Brain microvascular endothelial cell (primary cell): Measurements from ENCODE around the gene ZCCHC3.
"Not testable (repeated sequence)": the region's sequence is repeated elsewhere in the genome, so short reads cannot be mapped to it uniquely, and the experiment has no call there.

Source experiments
- DNase-seq: peaks from one replicate; pipeline ENCODE4 v3.0.0-alpha.2; 2020
- H3K27ac ChIP-seq: fragments of 250-450 bp; sonication (Bioruptor Pico); 2 replicates; pipeline ENCODE4 v1.5.1; 2020; ENCODE audit warnings: mild to moderate bottlenecking, moderate library complexity
- H3K27me3 ChIP-seq: fragments of 250-450 bp; sonication (Bioruptor Pico); replicated peaks from 2 replicates; pipeline ENCODE4 v1.5.1; 2020; ENCODE audit warnings: mild to moderate bottlenecking
- H3K36me3 ChIP-seq: fragments of 250-450 bp; sonication (Bioruptor Pico); replicated peaks from 2 replicates; pipeline ENCODE4 v1.5.1; 2020; ENCODE audit warnings: mild to moderate bottlenecking
- H3K4me3 ChIP-seq: 2 replicates; pipeline ENCODE4 v1.5.1; 2011; ENCODE audit warnings: low read depth, mild to moderate bottlenecking, control low read depth, low read length, moderate library complexity
- in situ Hi-C: cut with HindIII; loops from 2 replicates; pipeline ENCODE4 v1.10.0; 2017; ENCODE audit warnings: low sequenced_read_pairs, low pct_ligation_motif_present
- TF ChIP-seq, protein P1 (sequence below): IDR thresholded peaks from 2 replicates; pipeline ENCODE4 v1.5.1; 2011; ENCODE audit warnings: low read depth, mild to moderate bottlenecking, moderate library complexity, low read length, control low read depth, inconsistent platforms; ENCODE audit errors: missing control alignments

The ZCCHC3 gene

DNA sequence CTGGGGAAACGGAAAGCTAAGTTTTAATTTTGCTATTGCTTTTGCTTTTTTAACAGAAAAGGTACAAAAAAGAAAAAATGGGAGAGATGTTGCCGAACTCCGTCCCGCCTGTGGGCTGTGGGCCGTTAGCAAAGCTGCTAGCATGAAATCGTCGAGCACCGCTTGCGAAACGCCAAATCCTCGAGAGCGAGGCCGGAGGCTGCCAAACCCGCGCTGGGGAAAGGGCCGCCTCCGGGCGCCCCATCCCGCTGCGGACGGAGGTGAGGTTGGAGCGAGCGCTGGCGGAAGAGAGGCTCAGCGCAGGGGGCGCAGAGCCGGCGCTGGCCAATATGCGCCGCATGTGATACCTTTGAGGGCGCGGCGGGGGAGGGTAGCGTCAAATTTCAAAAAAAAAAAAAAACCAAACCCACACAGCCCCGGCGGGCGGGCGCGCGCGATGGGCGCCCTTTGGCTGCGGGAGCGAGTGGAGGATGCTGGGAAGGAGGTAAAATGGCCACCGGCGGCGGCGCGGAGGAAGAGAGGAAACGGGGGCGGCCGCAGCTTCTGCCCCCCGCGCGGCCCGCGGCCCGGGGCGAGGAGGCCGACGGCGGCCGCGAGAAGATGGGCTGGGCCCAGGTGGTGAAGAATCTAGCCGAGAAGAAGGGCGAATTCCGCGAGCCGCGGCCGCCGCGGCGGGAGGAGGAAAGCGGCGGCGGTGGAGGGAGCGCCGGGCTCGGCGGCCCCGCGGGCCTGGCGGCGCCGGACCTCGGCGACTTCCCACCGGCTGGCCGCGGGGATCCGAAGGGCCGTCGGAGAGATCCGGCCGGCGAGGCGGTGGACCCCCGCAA, at the start of gene ZCCHC3:
ZCCHC3 (plus strand) TSS at position 473 of the 827 bp plus-strand sequence; CDS start at position 490, 17 bp downstream.
- DNase-seq: peak; percentile 74
- Histone ChIP-seq H3K4me3 (peak within 1 kb of the TSS; percentile 96), H3K36me3 (no peaks in the 10 kb centered on the region), H3K27ac (peak within 1 kb of the TSS; percentile 93), H3K27me3 (no peaks in the 10 kb centered on the region)
- in situ Hi-C loops: no loop called here
- TF ChIP-seq, protein P1, sequence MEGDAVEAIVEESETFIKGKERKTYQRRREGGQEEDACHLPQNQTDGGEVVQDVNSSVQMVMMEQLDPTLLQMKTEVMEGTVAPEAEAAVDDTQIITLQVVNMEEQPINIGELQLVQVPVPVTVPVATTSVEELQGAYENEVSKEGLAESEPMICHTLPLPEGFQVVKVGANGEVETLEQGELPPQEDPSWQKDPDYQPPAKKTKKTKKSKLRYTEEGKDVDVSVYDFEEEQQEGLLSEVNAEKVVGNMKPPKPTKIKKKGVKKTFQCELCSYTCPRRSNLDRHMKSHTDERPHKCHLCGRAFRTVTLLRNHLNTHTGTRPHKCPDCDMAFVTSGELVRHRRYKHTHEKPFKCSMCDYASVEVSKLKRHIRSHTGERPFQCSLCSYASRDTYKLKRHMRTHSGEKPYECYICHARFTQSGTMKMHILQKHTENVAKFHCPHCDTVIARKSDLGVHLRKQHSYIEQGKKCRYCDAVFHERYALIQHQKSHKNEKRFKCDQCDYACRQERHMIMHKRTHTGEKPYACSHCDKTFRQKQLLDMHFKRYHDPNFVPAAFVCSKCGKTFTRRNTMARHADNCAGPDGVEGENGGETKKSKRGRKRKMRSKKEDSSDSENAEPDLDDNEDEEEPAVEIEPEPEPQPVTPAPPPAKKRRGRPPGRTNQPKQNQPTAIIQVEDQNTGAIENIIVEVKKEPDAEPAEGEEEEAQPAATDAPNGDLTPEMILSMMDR: peak; percentile 18

DNA sequence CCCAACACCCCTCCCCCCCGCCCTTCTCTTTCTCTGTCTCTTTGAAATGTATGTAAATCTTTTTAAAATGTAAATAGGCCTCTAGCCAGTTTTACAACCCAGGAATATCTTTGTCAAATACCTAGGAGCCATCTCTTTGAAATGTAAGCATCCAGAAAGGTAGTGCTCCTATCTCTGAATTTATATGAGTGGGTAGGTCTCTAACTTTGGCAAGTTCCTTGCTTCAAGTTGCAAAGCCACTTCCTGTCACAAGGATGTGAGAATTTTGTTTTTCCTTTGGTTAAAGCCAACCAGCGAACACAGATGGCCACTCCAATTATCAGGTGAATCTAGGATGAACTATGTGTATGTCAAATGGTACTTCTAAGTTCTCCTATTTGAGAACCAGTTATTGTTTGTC, 46.0 kb upstream of the ZCCHC3 start:
- Histone ChIP-seq H3K27ac (no peak overlapping the region), H3K27me3 (no peaks in the 10 kb centered on the region), H3K36me3 (no peaks in the 10 kb centered on the region), H3K4me3 (no peak overlapping the region)
- DNase-seq: no peak
- TF ChIP-seq, protein P1: no peak
- in situ Hi-C loops: no loop called here

GRCh38 chr20:252801-253200, 44.6 kb upstream of the ZCCHC3 start:
- in situ Hi-C loops: no loop called here
- Histone ChIP-seq H3K27me3 (no peaks in the 10 kb centered on the region), H3K27ac (no peak overlapping the region), H3K36me3 (no peaks in the 10 kb centered on the region), H3K4me3 (no peak overlapping the region)
- DNase-seq: no peak
- TF ChIP-seq, protein P1: no peak

DNA sequence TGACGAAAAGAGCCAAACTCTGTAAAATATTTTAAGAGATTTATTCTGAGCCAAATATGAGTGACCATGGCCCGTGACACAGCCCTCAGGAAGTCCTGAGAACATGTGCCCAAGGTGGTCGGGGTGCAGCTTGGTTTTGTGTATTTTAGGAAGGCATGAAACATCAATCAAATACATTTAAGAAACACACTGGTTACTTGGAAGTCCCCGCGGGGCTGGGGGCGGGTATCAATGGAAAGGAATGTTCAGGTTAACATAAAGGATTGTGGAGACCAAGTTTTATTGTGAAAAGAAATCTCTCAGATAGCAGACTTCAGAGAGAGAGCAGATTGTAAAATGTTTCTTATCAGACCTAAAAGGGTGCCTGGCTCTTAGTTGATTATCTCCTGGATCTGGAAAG, 43.9 kb upstream of the ZCCHC3 start:
- H3K4me3 ChIP-seq, H3K36me3 ChIP-seq, in situ Hi-C loops, DNase-seq, H3K27ac ChIP-seq, H3K27me3 ChIP-seq: not testable (repeated sequence)

DNA sequence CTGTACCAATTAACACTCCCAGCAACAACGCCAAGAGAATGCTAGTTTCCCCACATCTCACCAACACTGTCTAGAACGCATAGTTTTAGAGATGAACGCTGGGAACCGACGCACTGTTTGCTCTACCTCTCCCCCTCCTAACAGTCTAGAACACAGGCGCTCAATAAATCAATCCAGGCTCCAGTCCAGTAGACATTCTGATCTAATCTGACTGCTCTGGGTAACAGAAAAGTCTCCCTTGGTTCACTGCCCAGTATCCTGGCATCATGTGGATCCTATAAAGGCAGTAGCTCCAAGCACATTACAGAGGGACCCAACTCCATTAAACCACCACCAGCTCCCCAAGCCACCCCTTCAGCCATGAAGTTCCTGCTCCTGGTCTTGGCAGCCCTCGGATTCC, 40.0 kb upstream of the ZCCHC3 start, which contains the start of gene DEFB132:
DEFB132 (plus strand) TSS at position 306 of the 400 bp plus-strand sequence; CDS start at position 361, 55 bp downstream.
- Histone ChIP-seq H3K36me3 (no peaks in the 10 kb centered on the region), H3K27ac (no peak within 1 kb of the TSS), H3K4me3 (no peak within 1 kb of the TSS), H3K27me3 (no peaks in the 10 kb centered on the region)
- TF ChIP-seq, protein P1: no peak
- no peak for DNase-seq
- in situ Hi-C loops: no loop called here

- Histone ChIP-seq H3K27me3 (no peaks in the 10 kb centered on the region), H3K36me3 (no peaks in the 10 kb centered on the region), H3K27ac (no peak overlapping the region), H3K4me3 (no peak overlapping the region)
- DNase-seq: no peak
- in situ Hi-C loops: no loop called here
- TF ChIP-seq, protein P1: no peak
Measured at GRCh38 chr20:258269-258858, 39.0 kb upstream of the ZCCHC3 start.
